Testis (tissue), 2 donors: Measurements from ENCODE around the gene ZNF334.

Source experiments
- CTCF ChIP-seq, 3 experiments: fragments of 450-650 bp in 2 of 3; fragments of 200-600 bp in 1 of 3; sonication (generic) in 1 of 3; IDR thresholded peaks; one replicate each; pipeline ENCODE4 v1.5.1; 2016 to 2019; ENCODE audit warnings: antibody characterized with exemption in 3 of 3, mild to moderate bottlenecking in 2 of 3, moderate library complexity in 1 of 3
- POLR2A ChIP-seq: fragments of 450-650 bp; IDR thresholded peaks from one replicate; pipeline ENCODE4 v1.6.1; 2017; ENCODE audit warnings: antibody characterized with exemption, mild to moderate bottlenecking, moderate library complexity

GRCh38 chr20:46468508-46468907 is 44.9 kb downstream of the ZNF334 start:
- TF ChIP-seq POLR2A = no peak
- no peak for TF ChIP-seq CTCF (IDR thresholded peaks at IDR 0.05)
